Activated naive CD4-positive, alpha-beta T cell treated with anti-CD3 and anti-CD28 coated beads, Interleukin-2, amount 10 ng/mL, durations not matched to agents 7 days and 5 days (primary cell): ENCODE results near the gene NOTCH2.

Experiments
- CTCF ChIA-PET: fragments of 350-600 bp; sonication (Branson Sonifier 250); formaldehyde crosslinking; loops from one replicate; lab custom pipeline; 2021; ENCODE audit warnings: antibody characterized with exemption; lab: Charles Lee
- DNase-seq: peaks from one replicate; pipeline ENCODE4 v3.0.0-alpha.2; 2020
- H3K27ac Mint-ChIP-seq: one replicate; pipeline ENCODE4 v1.8.0; 2021; ENCODE audit warnings: mild to moderate bottlenecking, moderate library complexity, mixed read lengths
- H3K27me3 Mint-ChIP-seq: one replicate; pipeline ENCODE4 v1.8.0; 2021; ENCODE audit warnings: mild to moderate bottlenecking, mixed read lengths
- H3K36me3 Mint-ChIP-seq: one replicate; pipeline ENCODE4 v1.8.0; 2021; ENCODE audit warnings: mixed read lengths
- H3K4me1 Mint-ChIP-seq: one replicate; pipeline ENCODE4 v1.8.0; 2021; ENCODE audit warnings: mixed read lengths
- H3K4me3 Mint-ChIP-seq: one replicate; pipeline ENCODE4 v1.8.0; 2021; ENCODE audit warnings: mild to moderate bottlenecking, moderate library complexity, mixed read lengths
- H3K9me3 Mint-ChIP-seq: one replicate; pipeline ENCODE4 v1.8.0; 2021; ENCODE audit warnings: mixed read lengths

Gene NOTCH2

GRCh38 chr1:119888476-119888875, 181.0 kb downstream of the NOTCH2 start:
- no peak overlapping the region for H3K4me3 Mint-ChIP-seq
- CTCF ChIA-PET, result no interaction called here
- H3K4me1 Mint-ChIP-seq, result peaks cover 26% of the 10 kb centered on the region
- H3K27ac Mint-ChIP-seq, result no peak overlapping the region
- peaks cover 16% of the 10 kb centered on the region for H3K9me3 Mint-ChIP-seq
- peaks cover 11% of the 10 kb centered on the region for H3K36me3 Mint-ChIP-seq
- no peak for DNase-seq
- peaks cover 24% of the 10 kb centered on the region for H3K27me3 Mint-ChIP-seq

- Mint-ChIP-seq H3K27ac (no peak overlapping the region), H3K9me3 (peaks cover 16% of the 10 kb centered on the region), H3K36me3 (peaks cover 11% of the 10 kb centered on the region), H3K27me3 (peaks cover 24% of the 10 kb centered on the region), H3K4me1 (peaks cover 15% of the 10 kb centered on the region), H3K4me3 (no peak overlapping the region)
- CTCF ChIA-PET, result interaction anchor here (1.0 to 2.8 kb wide), 7 partner anchors 9 to 77 kb away, joined by 4 to 24 read pairs (median 8); partner anchors contain the start of gene ADAM30
- DNase-seq, result no peak
Observed at GRCh38 chr1:119887427-119887826, 182.0 kb downstream of the NOTCH2 start.

DNA sequence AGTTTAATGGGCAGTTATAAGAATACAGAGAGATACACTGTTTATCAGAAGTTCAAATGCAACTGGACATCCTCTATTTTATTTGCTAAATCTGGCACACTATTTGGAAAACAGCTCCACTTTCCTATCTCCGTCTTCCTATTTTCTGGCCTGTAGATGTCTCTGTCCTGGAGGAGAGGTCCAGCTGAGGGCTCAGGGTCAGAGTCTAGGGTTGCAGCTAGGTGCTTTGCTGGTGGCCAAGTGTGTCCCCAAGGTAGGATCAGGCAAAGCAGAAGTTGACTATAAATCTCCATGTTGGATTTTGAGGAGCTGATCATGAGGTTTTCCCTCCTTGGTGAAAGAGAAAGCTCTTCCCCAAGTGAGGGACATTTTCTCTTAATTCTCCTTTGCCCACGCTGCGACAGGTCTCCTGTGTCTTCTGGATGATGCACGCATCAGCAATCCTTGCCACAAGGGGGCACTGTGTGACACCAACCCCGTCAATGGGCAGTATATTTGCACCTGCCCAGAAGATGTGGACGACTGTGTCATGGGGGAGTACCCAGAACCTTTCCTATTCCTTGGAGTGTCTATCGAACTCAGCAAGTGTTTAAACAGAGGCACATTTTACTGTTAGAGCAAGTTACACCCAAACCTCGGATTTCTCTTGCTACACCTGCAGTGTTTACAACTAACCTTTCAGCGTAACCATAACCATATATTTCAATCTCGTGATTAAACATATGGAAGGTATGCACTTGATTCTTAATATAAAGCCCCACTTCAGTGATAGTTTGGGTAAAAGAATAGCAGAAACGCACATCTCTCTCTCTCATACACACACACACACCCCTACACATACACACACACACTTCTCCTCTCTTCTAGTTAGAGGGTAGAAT, 183.3 kb downstream of the NOTCH2 start:
- H3K4me3 Mint-ChIP-seq, result no peak overlapping the region
- peaks cover 23% of the 10 kb centered on the region for H3K27me3 Mint-ChIP-seq
- CTCF ChIA-PET, result interaction anchor here (0.6 to 2.8 kb wide), 16 partner anchors 9 to 141 kb away, joined by 3 to 24 read pairs (median 4); partner anchors contain the start of gene ADAM30
- DNase-seq, result peak; percentile 77
- H3K27ac Mint-ChIP-seq, result no peak overlapping the region
- H3K4me1 Mint-ChIP-seq, result peaks cover 4% of the 10 kb centered on the region
- peaks cover 11% of the 10 kb centered on the region for H3K36me3 Mint-ChIP-seq
- H3K9me3 Mint-ChIP-seq, result peaks cover 16% of the 10 kb centered on the region

DNA sequence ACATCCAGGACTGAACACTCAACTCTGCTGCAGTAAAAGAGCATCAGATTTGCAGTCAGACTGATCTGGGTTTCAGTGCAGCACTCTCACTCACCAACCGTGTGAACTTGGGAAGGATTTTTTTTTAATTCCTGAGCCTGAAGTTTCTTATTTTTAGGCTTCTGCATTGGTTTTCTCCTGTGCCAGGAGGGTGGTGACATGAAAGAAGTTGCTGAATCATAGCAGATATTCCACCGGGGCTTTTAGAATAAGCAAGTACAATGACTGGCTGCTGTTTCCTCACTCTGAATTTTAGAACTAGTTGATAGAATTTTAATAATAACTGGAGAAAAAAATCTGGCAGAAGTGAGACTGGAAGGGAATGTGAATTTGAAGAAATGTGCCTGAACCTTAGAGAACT, 184.8 kb downstream of the NOTCH2 start:
- no peak overlapping the region for H3K4me3 Mint-ChIP-seq
- DNase-seq, result no peak
- peaks cover 11% of the 10 kb centered on the region for H3K36me3 Mint-ChIP-seq
- H3K4me1 Mint-ChIP-seq, result no peaks in the 10 kb centered on the region
- CTCF ChIA-PET, result interaction anchor here (0.6 to 2.8 kb wide), 3 partner anchors 14 to 23 kb away, joined by 3 to 24 read pairs (median 4); no protein-coding TSS in a partner anchor
- no peak overlapping the region for H3K27ac Mint-ChIP-seq
- H3K9me3 Mint-ChIP-seq, result peaks cover 15% of the 10 kb centered on the region
- peaks cover 27% of the 10 kb centered on the region for H3K27me3 Mint-ChIP-seq

DNA sequence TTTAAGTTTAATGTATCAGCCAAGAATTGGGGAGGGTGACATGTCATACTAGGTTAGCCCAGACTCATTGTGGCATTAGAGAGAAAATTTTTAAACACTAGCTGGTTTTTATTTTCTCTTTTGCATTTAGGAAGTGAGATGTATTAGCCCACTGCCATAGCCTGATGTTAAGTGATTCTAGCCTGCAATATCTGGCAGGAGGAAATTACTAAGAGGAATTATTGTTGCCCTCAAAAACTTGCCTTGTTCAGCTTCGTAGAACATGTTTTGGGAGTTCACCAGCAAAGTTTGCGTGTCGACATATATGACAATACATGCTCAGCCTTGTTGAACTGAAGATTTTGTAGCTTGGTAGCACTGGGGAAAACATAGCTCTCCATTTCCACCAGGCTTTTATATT, 185.6 kb downstream of the NOTCH2 start:
- H3K4me1 Mint-ChIP-seq, result no peaks in the 10 kb centered on the region
- no peak overlapping the region for H3K27ac Mint-ChIP-seq
- H3K9me3 Mint-ChIP-seq, result peaks cover 11% of the 10 kb centered on the region
- no peak for DNase-seq
- CTCF ChIA-PET, result interaction anchor here (0.6 to 1.4 kb wide), 9 partner anchors 10 to 84 kb away, joined by 3 to 8 read pairs (median 3); no protein-coding TSS in a partner anchor
- H3K36me3 Mint-ChIP-seq, result peaks cover 7% of the 10 kb centered on the region
- H3K4me3 Mint-ChIP-seq, result no peak overlapping the region
- peaks cover 31% of the 10 kb centered on the region for H3K27me3 Mint-ChIP-seq

DNA sequence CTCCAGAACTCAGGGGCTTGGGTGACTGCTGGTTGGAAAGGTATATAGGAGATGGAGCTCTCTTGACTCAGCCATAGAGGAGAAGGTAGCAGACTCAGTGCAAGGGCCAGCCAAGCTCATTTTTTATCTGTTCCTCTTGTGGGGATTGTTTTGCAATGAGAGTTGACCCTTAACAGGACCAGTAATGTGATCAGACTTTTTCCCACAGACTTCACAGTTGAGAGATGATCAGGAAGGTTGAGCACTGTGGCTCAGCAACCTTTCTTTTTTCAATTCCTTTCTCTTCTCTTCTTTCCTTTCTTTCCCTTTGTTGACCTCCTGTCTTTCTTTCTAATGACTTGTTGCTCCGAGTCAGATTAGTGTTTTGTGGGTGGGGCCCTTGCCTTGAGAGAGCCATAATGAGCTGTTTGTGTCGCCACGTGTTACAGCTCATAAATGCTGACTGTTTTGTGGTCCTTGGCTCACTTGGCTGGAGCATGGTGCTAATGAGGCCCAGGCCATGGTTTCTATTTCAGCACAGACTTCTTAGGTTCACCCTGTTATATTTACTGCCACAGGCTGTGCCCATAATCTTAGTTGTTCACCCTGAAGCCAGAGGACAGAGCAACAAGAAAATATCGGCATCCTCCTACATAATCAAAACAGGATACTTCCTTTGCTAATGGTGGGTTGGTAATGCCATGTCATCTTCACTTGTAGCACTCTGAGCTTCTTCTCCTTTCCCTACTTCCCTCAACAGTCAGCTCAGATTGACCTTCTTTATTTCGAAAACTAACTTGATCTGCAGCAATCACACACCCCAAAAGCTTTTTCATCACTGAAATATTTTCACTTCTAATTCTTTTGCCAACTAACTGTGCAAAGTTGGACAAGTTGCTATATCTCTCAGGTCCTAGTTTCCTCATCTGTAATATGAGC, 187.1 kb downstream of the NOTCH2 start:
- H3K9me3 Mint-ChIP-seq, result no peaks in the 10 kb centered on the region
- no peak overlapping the region for H3K4me3 Mint-ChIP-seq
- CTCF ChIA-PET, result interaction anchor here (0.8 to 1.3 kb wide), 5 partner anchors 11 to 73 kb away, joined by 3 read pairs; no protein-coding TSS in a partner anchor
- no peaks in the 10 kb centered on the region for H3K36me3 Mint-ChIP-seq
- no peak for DNase-seq
- H3K27ac Mint-ChIP-seq, result no peak overlapping the region
- H3K27me3 Mint-ChIP-seq, result peaks cover 29% of the 10 kb centered on the region
- H3K4me1 Mint-ChIP-seq, result no peaks in the 10 kb centered on the region

DNA sequence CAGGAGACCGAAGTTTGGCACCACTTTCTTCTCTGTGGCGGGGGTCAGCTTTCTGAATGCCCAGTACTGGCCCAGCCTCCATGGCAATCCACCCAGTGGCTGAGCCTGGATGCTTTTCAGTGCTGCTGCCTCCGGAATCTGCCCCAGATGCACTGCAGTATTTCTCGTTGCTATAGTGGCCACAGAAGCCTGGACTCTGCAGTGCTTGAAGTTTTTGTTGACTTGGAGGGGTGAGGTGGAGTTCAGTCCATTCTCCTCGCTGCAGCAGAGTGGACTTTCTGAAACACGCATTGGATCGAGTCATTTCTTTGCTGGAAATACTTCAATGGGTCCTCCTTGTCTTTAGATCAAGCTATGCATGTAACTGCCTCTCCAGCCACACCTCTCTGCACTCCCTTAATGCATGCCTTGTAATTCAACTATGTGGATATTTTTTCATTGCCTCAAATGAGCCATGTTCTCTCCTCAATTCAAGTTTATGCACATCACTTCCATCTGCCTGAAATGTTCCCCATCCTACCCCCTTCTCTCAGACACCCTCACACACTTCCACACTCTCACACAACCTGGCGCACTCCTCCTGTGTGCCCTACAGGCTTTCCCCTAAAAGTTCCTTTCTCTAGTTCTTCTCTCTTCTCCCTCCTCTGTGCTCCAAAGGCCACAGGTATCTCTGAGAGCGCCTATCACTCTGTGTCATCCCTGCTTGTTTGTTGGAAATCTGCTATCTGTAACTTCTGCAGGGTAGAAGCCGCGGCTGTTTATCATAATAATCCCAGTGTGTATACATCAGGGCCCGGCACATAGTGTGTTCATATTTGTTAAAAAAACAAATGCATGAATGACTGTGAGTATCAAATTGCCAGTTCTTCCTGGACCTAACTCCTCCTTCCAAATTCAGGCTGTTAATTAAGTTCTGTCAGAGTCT, 189.7 kb downstream of the NOTCH2 start:
- Mint-ChIP-seq H3K4me3 (no peak overlapping the region), H3K4me1 (no peaks in the 10 kb centered on the region), H3K36me3 (no peaks in the 10 kb centered on the region), H3K27ac (no peak overlapping the region), H3K27me3 (peaks cover 25% of the 10 kb centered on the region), H3K9me3 (no peaks in the 10 kb centered on the region)
- CTCF ChIA-PET, result interaction anchor here (1.1 to 1.3 kb wide), 3 partner anchors 10 to 69 kb away, joined by 3 to 6 read pairs (median 4); no protein-coding TSS in a partner anchor
- no peak for DNase-seq

- Mint-ChIP-seq H3K4me1 (no peaks in the 10 kb centered on the region), H3K27me3 (peaks cover 34% of the 10 kb centered on the region), H3K36me3 (no peaks in the 10 kb centered on the region), H3K4me3 (no peak overlapping the region), H3K27ac (no peak overlapping the region), H3K9me3 (no peaks in the 10 kb centered on the region)
- no peak for DNase-seq
- CTCF ChIA-PET, result interaction anchor here (0.9 to 2.7 kb wide), 5 partner anchors 8 to 70 kb away, joined by 3 to 8 read pairs (median 4); no protein-coding TSS in a partner anchor
Observed at GRCh38 chr1:119878171-119878570, 191.3 kb downstream of the NOTCH2 start.

DNA sequence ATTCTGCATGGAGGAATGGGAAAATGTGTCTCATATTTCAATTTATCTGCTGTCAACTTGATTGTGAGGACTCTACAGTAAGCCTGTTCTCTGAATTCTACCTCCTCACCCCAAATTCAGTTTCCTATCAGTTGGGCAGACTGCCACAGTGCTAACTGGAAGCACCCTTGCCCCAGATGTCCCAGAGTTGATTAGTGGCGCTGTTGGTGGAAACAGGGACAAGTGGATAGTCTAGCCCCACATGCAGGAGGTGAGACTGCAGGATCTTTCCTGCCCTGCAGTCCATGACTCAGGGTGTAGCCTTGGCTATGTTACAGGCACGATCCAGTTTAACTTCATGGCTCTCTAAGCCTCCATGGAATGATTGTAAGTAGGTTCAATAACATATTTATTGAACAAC, 195.3 kb downstream of the NOTCH2 start:
- no peak overlapping the region for H3K4me3 Mint-ChIP-seq
- CTCF ChIA-PET, result interaction anchor here (1.3 to 1.7 kb wide), 2 partner anchors 12 to 65 kb away, joined by 3 to 8 read pairs; no protein-coding TSS in a partner anchor
- H3K9me3 Mint-ChIP-seq, result no peaks in the 10 kb centered on the region
- H3K36me3 Mint-ChIP-seq, result no peaks in the 10 kb centered on the region
- peaks cover 4% of the 10 kb centered on the region for H3K4me1 Mint-ChIP-seq
- no peak for DNase-seq
- H3K27ac Mint-ChIP-seq, result no peak overlapping the region
- peaks cover 37% of the 10 kb centered on the region for H3K27me3 Mint-ChIP-seq

DNA sequence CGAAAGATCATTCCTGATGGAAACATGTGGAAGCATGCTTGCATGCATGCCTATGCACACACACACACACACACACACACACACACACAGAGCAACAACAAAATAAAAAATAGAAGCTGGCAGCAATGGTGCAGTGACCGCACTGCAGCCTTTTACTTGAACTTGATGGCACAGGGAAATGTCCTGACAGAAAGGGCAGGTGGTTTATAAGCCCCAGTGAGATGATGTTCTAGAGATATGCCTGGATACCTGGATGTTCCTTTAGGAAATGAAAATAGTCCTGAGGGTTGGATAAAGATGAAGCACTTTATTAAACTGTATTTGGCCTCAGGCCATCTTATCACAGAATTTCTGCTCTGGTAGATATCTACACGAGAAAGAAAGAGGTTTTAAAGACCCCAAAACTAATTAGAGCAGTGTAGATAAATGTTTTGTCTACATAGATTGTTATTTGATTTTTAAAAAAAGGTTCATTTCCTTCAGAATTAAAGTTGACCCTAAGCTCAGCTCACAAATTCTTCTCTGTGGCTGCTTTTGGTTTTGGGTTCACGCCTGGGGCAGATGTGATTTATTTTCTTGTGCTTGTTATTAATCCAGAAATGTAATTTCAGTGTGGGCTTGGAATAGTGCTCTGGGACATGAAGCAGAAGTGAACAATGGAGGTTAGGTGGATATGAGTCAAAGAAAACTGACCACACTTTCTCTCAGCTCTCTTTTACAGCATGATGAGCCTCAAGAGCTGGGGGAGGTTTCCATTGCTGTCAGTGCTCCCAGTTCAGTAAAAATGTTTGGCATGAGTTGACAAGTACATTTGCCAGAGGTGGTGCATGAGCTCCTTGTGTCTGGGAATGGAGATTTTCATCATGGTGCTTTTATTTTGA, 196.1 kb downstream of the NOTCH2 start:
- no peaks in the 10 kb centered on the region for H3K9me3 Mint-ChIP-seq
- DNase-seq, result no peak
- CTCF ChIA-PET, result interaction anchor here (0.7 to 1.7 kb wide), 3 partner anchors 13 to 570 kb away, joined by 3 to 8 read pairs (median 3); no protein-coding TSS in a partner anchor

GRCh38 chr1:119871881-119872280, 197.6 kb downstream of the NOTCH2 start:
- Mint-ChIP-seq H3K4me3 (no peak overlapping the region), H3K27me3 (peaks cover 31% of the 10 kb centered on the region), H3K36me3 (no peaks in the 10 kb centered on the region), H3K9me3 (no peaks in the 10 kb centered on the region), H3K4me1 (peaks cover 8% of the 10 kb centered on the region), H3K27ac (no peak overlapping the region)
- CTCF ChIA-PET, result interaction anchor here (0.7 to 4.7 kb wide), 8 partner anchors 10 to 96 kb away, joined by 3 to 24 read pairs (median 4); no protein-coding TSS in a partner anchor
- DNase-seq, result no peak

More for the DNA sequence above, 196.1 kb downstream of the NOTCH2 start:
- Mint-ChIP-seq H3K27ac (no peak overlapping the region), H3K36me3 (no peaks in the 10 kb centered on the region), H3K4me1 (peaks cover 4% of the 10 kb centered on the region), H3K27me3 (peaks cover 32% of the 10 kb centered on the region), H3K4me3 (no peak overlapping the region)
